ENCODE measurements around the gene PRSS33.

- TF ChIP-seq POLR2A (IDR thresholded peaks at IDR 0.05) (no peak), CTCF (IDR thresholded peaks at IDR 0.05) (no peak)
Observed at GRCh38 chr16:2817340-2818271, 30.2 kb upstream of the PRSS33 start.
